SH-SY5Y (cell line): ENCODE results near the gene CYLD.

Experiments used
- GATA2 ChIP-seq: IDR thresholded peaks from 2 replicates; pipeline ENCODE4 v1.6.1; 2011; ENCODE audit warnings: mild to moderate bottlenecking, low read depth, low read length
- GATA3 ChIP-seq: IDR thresholded peaks from 2 replicates; pipeline ENCODE4 v1.6.1; 2011; ENCODE audit warnings: low read depth, mild to moderate bottlenecking, low read length, moderate library complexity

DNA sequence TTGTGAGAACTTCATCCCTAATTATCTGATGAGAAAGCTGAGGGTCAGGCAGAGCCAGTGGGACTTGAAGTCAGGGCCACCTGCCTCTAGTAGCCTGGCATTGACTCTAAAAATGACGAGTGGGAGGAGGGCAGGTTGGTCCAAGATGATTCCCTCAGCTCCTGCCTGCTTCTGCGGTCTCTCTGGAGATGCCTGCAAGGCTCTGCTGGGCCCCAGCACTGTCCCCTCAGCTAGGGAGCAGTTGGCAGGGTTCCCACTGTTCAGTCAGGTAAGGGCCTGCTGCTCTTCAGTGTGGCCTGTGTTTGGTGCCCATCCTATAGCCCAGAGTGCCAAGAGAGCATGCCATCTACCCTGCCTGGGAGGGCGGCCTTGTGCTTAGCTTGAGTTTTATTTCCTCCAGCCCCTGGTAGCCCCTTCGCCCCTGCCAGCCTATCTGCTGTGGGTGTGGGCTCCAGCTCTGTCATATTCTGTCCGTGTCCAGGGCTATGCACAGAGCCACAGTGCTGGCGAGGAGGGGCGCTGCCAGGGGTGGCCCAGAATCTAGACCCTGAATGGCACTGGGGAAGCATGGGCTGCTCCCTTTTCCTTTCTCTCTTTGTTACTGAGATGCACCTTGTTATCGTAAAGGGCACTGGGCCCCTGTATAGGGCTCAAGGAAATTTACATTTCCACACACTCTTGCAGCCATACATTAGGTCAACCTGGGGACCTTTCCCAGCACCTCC is 68.5 kb downstream of the CYLD start:
- TF ChIP-seq GATA2, result no peak
- TF ChIP-seq GATA3, result no peak
